ENCODE data around the gene HS1BP3.

HS1BP3 gene

DNA sequence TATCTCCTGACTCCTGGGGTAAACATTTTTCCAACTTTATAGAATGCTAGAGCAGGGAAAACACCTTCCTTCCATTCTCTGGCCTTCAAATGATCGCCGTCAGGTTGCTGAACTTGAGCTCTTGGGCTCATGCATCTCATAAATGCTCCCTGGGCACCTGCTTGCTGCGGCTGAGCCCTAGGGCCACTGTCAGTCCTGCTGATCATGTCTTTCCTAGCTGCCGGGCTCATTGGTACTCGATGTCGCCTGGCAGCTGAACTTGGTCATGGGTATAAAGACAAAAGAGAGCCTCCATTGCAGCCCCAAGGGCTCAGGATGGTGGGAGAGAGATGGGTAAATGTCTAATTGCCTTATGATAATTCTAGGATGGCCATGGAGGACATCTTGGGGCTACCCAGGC lies 80.6 kb downstream of the HS1BP3 start:
- no peak for DNase-seq (ENCODE audit: low read depth)

DNA sequence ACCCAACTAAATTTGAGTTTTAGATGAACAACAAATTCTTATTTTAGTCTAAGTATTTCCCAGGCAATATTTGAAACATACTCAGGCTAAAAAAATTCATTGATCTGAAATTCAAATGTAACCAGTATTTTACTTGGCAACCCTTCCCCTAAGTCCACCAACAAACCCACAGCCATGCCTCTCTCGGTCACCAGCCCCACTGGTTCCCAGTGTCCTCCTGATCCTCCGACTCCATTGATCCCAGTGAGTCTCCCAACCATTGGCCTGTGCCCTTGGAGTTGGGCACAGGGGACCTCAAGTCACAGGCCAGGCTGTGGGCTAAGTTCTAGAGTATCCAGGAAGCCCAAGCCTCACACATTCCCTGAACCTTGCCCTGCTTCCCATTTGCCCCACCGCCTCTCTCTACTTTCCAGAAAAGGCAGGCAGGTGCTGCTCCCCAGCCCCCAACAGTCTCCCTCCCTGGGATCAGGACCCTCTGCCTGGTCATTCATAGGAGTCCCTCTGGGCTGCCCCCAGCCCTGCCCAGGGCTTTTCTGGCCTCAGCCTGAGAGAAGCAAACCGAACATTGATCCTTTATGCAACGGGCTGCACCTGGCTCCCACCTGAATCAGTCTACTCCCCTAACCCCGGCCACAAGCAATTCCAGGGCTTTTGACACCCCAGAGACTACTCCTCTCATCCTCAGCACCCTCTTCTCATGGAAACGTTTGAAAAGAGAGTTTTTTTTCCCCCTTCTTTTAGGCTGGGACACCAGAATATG lies 81.3 kb downstream of the HS1BP3 start:
- no peak for DNase-seq (ENCODE audit: low read depth)

DNA sequence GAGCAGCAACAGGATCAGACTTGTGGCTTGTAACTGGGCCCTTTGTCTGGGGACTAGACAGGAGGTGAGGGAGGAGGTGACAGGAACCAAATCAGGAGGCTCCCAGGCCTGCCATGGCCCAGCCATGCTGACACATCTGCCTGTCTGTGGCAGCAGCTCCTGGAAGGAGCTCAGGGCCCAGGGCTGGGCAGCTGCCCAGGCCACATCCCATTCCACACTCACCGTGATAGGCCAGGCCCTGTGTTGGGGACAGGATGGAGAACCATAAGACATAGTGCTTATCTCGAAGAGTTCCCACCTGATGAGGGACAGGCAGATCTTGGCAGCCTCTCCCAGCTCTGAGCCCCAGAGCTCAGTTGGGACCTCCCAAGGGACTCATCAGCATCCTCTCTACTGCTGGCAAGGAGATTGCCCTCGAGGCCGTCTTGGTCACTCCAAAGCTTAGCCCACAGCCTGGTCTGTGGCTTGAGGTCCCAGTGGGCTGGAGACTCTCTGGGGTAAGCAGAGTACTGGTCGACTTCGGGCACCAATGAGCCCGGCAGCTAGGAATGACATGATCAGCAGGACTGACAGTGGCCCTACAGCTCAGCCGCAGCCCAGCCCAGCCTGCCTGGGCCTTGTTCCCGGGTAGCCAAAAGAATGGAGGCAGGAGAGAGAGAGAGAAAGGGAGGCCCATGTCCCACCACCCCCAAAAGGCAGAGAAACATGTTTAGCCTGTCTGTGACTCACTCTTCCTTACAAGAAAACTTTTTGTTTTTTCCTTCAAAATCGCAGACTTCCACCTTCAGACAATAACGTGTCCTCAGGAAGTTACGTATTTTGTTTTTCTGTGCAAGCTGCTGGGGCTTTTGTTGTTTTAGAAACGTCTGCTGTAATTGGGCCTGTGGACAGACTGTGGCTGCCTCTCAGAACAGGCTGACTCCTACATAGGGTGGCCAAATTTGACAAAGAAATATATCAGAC lies 82.1 kb downstream of the HS1BP3 start:
- DNase-seq (ENCODE audit: low read depth) = no peak

GRCh38 chr2:20567926-20568179 lies 83.0 kb downstream of the HS1BP3 start:
- DNase-seq (ENCODE audit: low read depth) = no peak

Data from amniotic epithelial cell (primary cell).